Esophagus squamous epithelium (tissue), 5 donors: ENCODE results near the gene SMAD1. TPM values are rescaled to one million over a fixed set of nuclear protein-coding genes. Genes with fewer than 3 reads are reported as not detected.
A peak's percentile ranks its signal among the peaks of the same experiment; 100 is the strongest.

Experiments
- DNase-seq: peaks from one replicate; lab custom pipeline; 2025; lab: John Stamatoyannopoulos, UW
- H3K27ac ChIP-seq, 4 donors: fragments of 200-600 bp; sonication (generic); one replicate each; pipeline ENCODE4 v1.5.1; 2016 to 2019; ENCODE audit warnings: mild to moderate bottlenecking in 1 of 4
- H3K27me3 ChIP-seq, 4 donors: fragments of 200-600 bp; sonication (generic); 1 replicate in 3 of 4; 2 replicates in 1 of 4; pipeline versions ENCODE4 v1.5.1 to v1.6.0; 2017 to 2021; ENCODE audit warnings: antibody characterized with exemption in 1 of 4
- H3K36me3 ChIP-seq, 3 donors: fragments of 200-600 bp; sonication (generic); one replicate each; pipeline ENCODE4 v1.5.1; 2016 to 2019
- H3K4me1 ChIP-seq, 3 donors: fragments of 200-600 bp; sonication (generic); one replicate each; pipeline ENCODE4 v1.5.1; 2017 to 2019
- H3K4me3 ChIP-seq, 4 donors: fragments of 200-600 bp; sonication (generic); 1 replicate in 3 of 4; 2 replicates in 1 of 4; pipeline ENCODE4 v1.5.1; 2016 to 2019; ENCODE audit warnings: mild to moderate bottlenecking in 2 of 4, moderate library complexity in 1 of 4
- H3K9me3 ChIP-seq, 3 donors: fragments of 200-600 bp; sonication (generic); one replicate each; pipeline ENCODE4 v1.5.1; 2016 to 2019
- POLR2A ChIP-seq, 4 donors: fragments of 450-650 bp; IDR thresholded peaks; one replicate each; pipeline ENCODE4 v1.6.1; 2017; ENCODE audit warnings: antibody characterized with exemption in 4 of 4, mild to moderate bottlenecking in 4 of 4, moderate library complexity in 3 of 4
- WGBS, 2 donors: methylation state at CpG; one replicate each; pipeline ENCODE4 v1.1.5; 2018; 5-methylcytosine and 5-hydroxymethylcytosine counted together
- intact Hi-C: fragments of 100-400 bp; cut with DNase I; formaldehyde crosslinking; loops from one replicate; pipeline ENCODE4 v1.15.0; 2022
- total RNA-seq, 4 donors: library from RNA; depleted of rRNA; stranded (reverse); fragments of >200 nt; gene quantifications; one replicate each; pipeline ENCODE4 v1.1.0, GENCODE V29; 2016
- TF ChIP-seq, protein P1 (sequence below), 6 experiments: fragments of 450-650 bp in 4 of 6; fragments of 200-600 bp in 2 of 6; sonication (generic) in 2 of 6; IDR thresholded peaks; one replicate each; pipeline ENCODE4 v1.5.1; 2016 to 2019; ENCODE audit warnings: antibody characterized with exemption in 6 of 6, mild to moderate bottlenecking in 4 of 6, moderate library complexity in 4 of 6
- donor health status: DM: yes; HTN: yes; CAD: no.

Gene SMAD1
- 10 to 100 TPM; 17.2 to 38.1 (median 26.8) TPM for total RNA-seq

GRCh38 chr4:145481164-145481941, at the start of gene SMAD1:
Gene SMAD1, plus strand, starts transcription at chr4:145481853. Its CDS starts 32,761 bp downstream, at chr4:145514614.
- peak in 2 of 4 donors; percentile 70 to 77 for TF ChIP-seq POLR2A (IDR thresholded peaks at IDR 0.05)
- TF ChIP-seq, protein P1, sequence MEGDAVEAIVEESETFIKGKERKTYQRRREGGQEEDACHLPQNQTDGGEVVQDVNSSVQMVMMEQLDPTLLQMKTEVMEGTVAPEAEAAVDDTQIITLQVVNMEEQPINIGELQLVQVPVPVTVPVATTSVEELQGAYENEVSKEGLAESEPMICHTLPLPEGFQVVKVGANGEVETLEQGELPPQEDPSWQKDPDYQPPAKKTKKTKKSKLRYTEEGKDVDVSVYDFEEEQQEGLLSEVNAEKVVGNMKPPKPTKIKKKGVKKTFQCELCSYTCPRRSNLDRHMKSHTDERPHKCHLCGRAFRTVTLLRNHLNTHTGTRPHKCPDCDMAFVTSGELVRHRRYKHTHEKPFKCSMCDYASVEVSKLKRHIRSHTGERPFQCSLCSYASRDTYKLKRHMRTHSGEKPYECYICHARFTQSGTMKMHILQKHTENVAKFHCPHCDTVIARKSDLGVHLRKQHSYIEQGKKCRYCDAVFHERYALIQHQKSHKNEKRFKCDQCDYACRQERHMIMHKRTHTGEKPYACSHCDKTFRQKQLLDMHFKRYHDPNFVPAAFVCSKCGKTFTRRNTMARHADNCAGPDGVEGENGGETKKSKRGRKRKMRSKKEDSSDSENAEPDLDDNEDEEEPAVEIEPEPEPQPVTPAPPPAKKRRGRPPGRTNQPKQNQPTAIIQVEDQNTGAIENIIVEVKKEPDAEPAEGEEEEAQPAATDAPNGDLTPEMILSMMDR (IDR thresholded peaks at IDR 0.05) = peak in 1 of 6 experiments; percentile 7
- H3K27ac ChIP-seq = peak within 1 kb of the TSS; percentile 95 to 99 (median 97)
- no peaks in the 10 kb centered on the region for H3K9me3 ChIP-seq
- H3K4me1 ChIP-seq = peaks cover 0 to 44% (median 16%) of the 10 kb centered on the region in 3 donors
- 0 to 4% methylated on average over 16 to 28 of the region's 65 CpGs for WGBS, 2 donors
- no peak for DNase-seq
- H3K36me3 ChIP-seq = no peaks in the 10 kb centered on the region
- H3K27me3 ChIP-seq = no peaks in the 10 kb centered on the region
- intact Hi-C loops = no loop called here
- peak within 1 kb of the TSS; percentile 71 to 96 (median 80) for H3K4me3 ChIP-seq

DNA sequence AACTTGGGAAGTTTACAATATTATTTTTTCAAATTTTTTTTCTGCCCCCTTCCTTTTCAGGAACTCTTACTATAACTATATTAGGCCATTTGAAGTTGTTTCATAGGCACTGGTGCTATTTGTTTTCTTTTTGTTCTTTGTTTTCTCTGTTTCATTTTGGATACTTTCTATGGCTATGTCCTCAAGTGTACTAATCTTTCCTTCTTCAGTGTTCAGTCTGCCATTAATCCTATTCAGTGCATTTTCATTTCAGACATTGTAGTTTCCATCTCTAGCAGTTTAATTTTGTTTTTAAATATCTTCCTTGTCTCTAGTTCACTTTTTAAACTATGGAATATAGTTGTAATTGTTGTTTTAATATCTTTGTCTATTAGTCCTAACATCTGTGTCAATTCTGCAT, 48.0 kb upstream of the SMAD1 start:
- no peak overlapping the region for H3K4me3 ChIP-seq
- no peaks in the 10 kb centered on the region for H3K36me3 ChIP-seq
- peaks cover 0 to 8% (median 0%) of the 10 kb centered on the region in 3 donors for H3K9me3 ChIP-seq
- DNase-seq = no peak
- H3K27ac ChIP-seq = no peak overlapping the region
- peaks cover 0 to 21% (median 0%) of the 10 kb centered on the region in 3 donors for H3K4me1 ChIP-seq
- intact Hi-C loops = no loop called here
- H3K27me3 ChIP-seq = peaks cover 0 to 7% (median 0%) of the 10 kb centered on the region in 4 donors
- TF ChIP-seq, protein P1 (IDR thresholded peaks at IDR 0.05) = no peak
- no peak for TF ChIP-seq POLR2A (IDR thresholded peaks at IDR 0.05)

GRCh38 chr4:145435646-145436045, 46.0 kb upstream of the SMAD1 start:
- H3K4me1 ChIP-seq = peaks cover 0 to 21% (median 0%) of the 10 kb centered on the region in 3 donors
- peaks cover 0 to 8% (median 0%) of the 10 kb centered on the region in 3 donors for H3K9me3 ChIP-seq
- peaks cover 0 to 7% (median 0%) of the 10 kb centered on the region in 4 donors for H3K27me3 ChIP-seq
- H3K4me3 ChIP-seq = no peak overlapping the region
- 37 to 48% methylated on average over 3 of the region's 3 CpGs for WGBS, 2 donors
- no peak overlapping the region for H3K27ac ChIP-seq
- no peaks in the 10 kb centered on the region for H3K36me3 ChIP-seq
- TF ChIP-seq, protein P1 (IDR thresholded peaks at IDR 0.05) = no peak
- TF ChIP-seq POLR2A (IDR thresholded peaks at IDR 0.05) = no peak
- intact Hi-C loops = no loop called here
- no peak for DNase-seq

GRCh38 chr4:145436114-145436513, 45.5 kb upstream of the SMAD1 start:
- Histone ChIP-seq H3K36me3 (no peaks in the 10 kb centered on the region), H3K4me1 (peaks cover 0 to 21% (median 0%) of the 10 kb centered on the region in 3 donors), H3K27me3 (peaks cover 0 to 7% (median 0%) of the 10 kb centered on the region in 4 donors), H3K4me3 (no peak overlapping the region), H3K9me3 (peaks cover 0 to 8% (median 0%) of the 10 kb centered on the region in 3 donors), H3K27ac (no peak overlapping the region)
- no peak for DNase-seq
- 71 to 72% methylated on average over 4 of the region's 4 CpGs for WGBS, 2 donors
- TF ChIP-seq, protein P1 (IDR thresholded peaks at IDR 0.05) = no peak
- TF ChIP-seq POLR2A (IDR thresholded peaks at IDR 0.05) = no peak
- intact Hi-C loops = no loop called here

GRCh38 chr4:145436796-145437195, 44.9 kb upstream of the SMAD1 start:
- no peak for DNase-seq

More at GRCh38 chr4:145436796-145437195, 44.9 kb upstream of the SMAD1 start:
- Histone ChIP-seq H3K4me1 (peaks cover 0 to 21% (median 0%) of the 10 kb centered on the region in 3 donors), H3K27ac (no peak overlapping the region), H3K36me3 (no peaks in the 10 kb centered on the region), H3K9me3 (peaks cover 0 to 8% (median 0%) of the 10 kb centered on the region in 3 donors), H3K27me3 (peaks cover 0 to 7% (median 0%) of the 10 kb centered on the region in 4 donors), H3K4me3 (no peak overlapping the region)
- no peak for TF ChIP-seq POLR2A (IDR thresholded peaks at IDR 0.05)
- TF ChIP-seq, protein P1 (IDR thresholded peaks at IDR 0.05) = no peak
- 27 to 30% methylated on average over 2 of the region's 2 CpGs for WGBS, 2 donors
- intact Hi-C loops = no loop called here
